Neural cell (in vitro differentiated cells): ENCODE measurements around the gene MPZL1. TPM values are rescaled to one million over a fixed set of nuclear protein-coding genes. Genes with fewer than 3 reads are reported as not detected.

Experiments used
- H2AFZ ChIP-seq: fragments of 200-600, 300-800 bp; sonication (generic), shearing (Covaris generic); 2 replicates; pipeline ENCODE4 v1.6.0; 2014; ENCODE audit warnings: low read depth, mild to moderate bottlenecking, antibody characterized with exemption, low read length, moderate library complexity
- H3F3A ChIP-seq: fragments of 200-600 bp; shearing (Covaris generic); 2 replicates; pipeline ENCODE4 v1.6.1; 2016; ENCODE audit warnings: mild to moderate bottlenecking, moderate library complexity, mixed read lengths, antibody characterized with exemption, low read length; ENCODE audit not compliant: insufficient read depth, poor library complexity, severe bottlenecking
- H3K27ac ChIP-seq: fragments of 200-600, 300-800 bp; sonication (generic), shearing (Covaris generic); 2 replicates; pipeline ENCODE4 v1.5.1; 2014; ENCODE audit warnings: mild to moderate bottlenecking, low read length, moderate library complexity
- H3K27me3 ChIP-seq: fragments of 300-800, 200-600 bp; sonication (generic), shearing (Covaris generic); 2 replicates; pipeline ENCODE4 v1.6.0; 2014; ENCODE audit warnings: mild to moderate bottlenecking, low read depth, low read length, moderate library complexity; ENCODE audit not compliant: insufficient read depth
- H3K36me3 ChIP-seq: fragments of 300-800, 200-600 bp; sonication (generic), shearing (Covaris generic); 2 replicates; pipeline ENCODE4 v1.5.1; 2014; ENCODE audit warnings: mild to moderate bottlenecking, antibody characterized with exemption, low read length, moderate library complexity; ENCODE audit not compliant: insufficient read depth
- H3K4me2 ChIP-seq: fragments of 300-800, 200-600 bp; sonication (generic), shearing (Covaris generic); 2 replicates; pipeline ENCODE4 v1.6.0; 2014; ENCODE audit warnings: mild to moderate bottlenecking, low read length
- H3K4me3 ChIP-seq: fragments of 300-800, 200-600 bp; sonication (generic), shearing (Covaris generic); 2 replicates; pipeline ENCODE4 v1.5.1; 2014; ENCODE audit warnings: mild to moderate bottlenecking, low read length, moderate library complexity
- H3K79me2 ChIP-seq: fragments of 200-600 bp; shearing (Covaris generic); replicated peaks from 2 replicates; pipeline ENCODE4 v1.6.0; 2014; ENCODE audit warnings: mild to moderate bottlenecking, low read length, moderate library complexity; ENCODE audit not compliant: insufficient read depth
- H3K9ac ChIP-seq: fragments of 300-800, 200-600 bp; sonication (generic), shearing (Covaris generic); 2 replicates; pipeline ENCODE4 v1.6.1; 2016; ENCODE audit warnings: mild to moderate bottlenecking, low read length, mixed read lengths
- H3K9me2 ChIP-seq: fragments of 200-600 bp; shearing (Covaris generic); 2 replicates; pipeline ENCODE4 v1.6.1; 2016; ENCODE audit warnings: mild to moderate bottlenecking, low read length, mixed read lengths; ENCODE audit not compliant: insufficient read depth
- H3K9me3 ChIP-seq: fragments of 200-600, 300-800 bp; sonication (generic), shearing (Covaris generic); 2 replicates; pipeline ENCODE4 v1.6.1; 2016; ENCODE audit warnings: mild to moderate bottlenecking, mixed run types, low read length, moderate library complexity, mixed read lengths
- H4K20me1 ChIP-seq: fragments of 200-600 bp; shearing (Covaris generic); 2 replicates; pipeline ENCODE4 v1.6.1; 2016; ENCODE audit warnings: mild to moderate bottlenecking, mixed run types; ENCODE audit not compliant: insufficient read depth
- CTCF ChIP-seq: fragments of 450-650 bp; IDR thresholded peaks from 2 replicates; pipeline ENCODE4 v1.5.1; 2014; ENCODE audit warnings: antibody characterized with exemption, mild to moderate bottlenecking, moderate library complexity; ENCODE audit not compliant: poor library complexity, severe bottlenecking
- EP300 ChIP-seq: fragments of 450-650 bp; conservative IDR thresholded peaks from 2 replicates; pipeline ENCODE4 v1.6.1; 2014; ENCODE audit warnings: antibody characterized with exemption, mild to moderate bottlenecking, moderate library complexity; ENCODE audit not compliant: poor library complexity, severe bottlenecking
- EZH2 ChIP-seq: fragments of 200-600, 300-800 bp; shearing (Covaris generic), sonication (generic); IDR thresholded peaks from 2 replicates; pipeline ENCODE4 v1.6.1; 2014; ENCODE audit warnings: antibody characterized with exemption, low read length, borderline replicate concordance, mild to moderate bottlenecking; ENCODE audit not compliant: insufficient read depth, poor library complexity, severe bottlenecking
- MXI1 ChIP-seq: fragments of 450-650 bp; conservative IDR thresholded peaks from 2 replicates; pipeline ENCODE4 v1.6.1; 2014; ENCODE audit warnings: antibody characterized with exemption, mild to moderate bottlenecking; ENCODE audit not compliant: poor library complexity, severe bottlenecking
- POLR2AphosphoS5 ChIP-seq: IDR thresholded peaks from 2 replicates; pipeline ENCODE4 v1.6.1; 2012
- RAD21 ChIP-seq: fragments of 450-650 bp; conservative IDR thresholded peaks from 2 replicates; pipeline ENCODE4 v1.6.1; 2014; ENCODE audit warnings: antibody characterized with exemption, mild to moderate bottlenecking, moderate library complexity
- REST ChIP-seq: IDR thresholded peaks from 2 replicates; pipeline ENCODE4 v1.6.1; 2012; ENCODE audit warnings: borderline replicate concordance
- SMC3 ChIP-seq: fragments of 450-650 bp; conservative IDR thresholded peaks from 2 replicates; pipeline ENCODE4 v1.6.1; 2014; ENCODE audit warnings: antibody characterized with exemption, mild to moderate bottlenecking, moderate library complexity; ENCODE audit not compliant: poor library complexity
- TAF1 ChIP-seq: IDR thresholded peaks from 2 replicates; pipeline ENCODE4 v1.6.1; 2012; ENCODE audit warnings: low read depth
- polyA plus RNA-seq: library from polyadenylated mRNA; depleted of rRNA; stranded (reverse); fragments of >200 nt; gene quantifications from 2 replicates; pipeline ENCODE4 v1.2.3, GENCODE V29; 2014

The MPZL1 gene
- polyA plus RNA-seq, 1 donor from 2014 or later, result 167 TPM

DNA sequence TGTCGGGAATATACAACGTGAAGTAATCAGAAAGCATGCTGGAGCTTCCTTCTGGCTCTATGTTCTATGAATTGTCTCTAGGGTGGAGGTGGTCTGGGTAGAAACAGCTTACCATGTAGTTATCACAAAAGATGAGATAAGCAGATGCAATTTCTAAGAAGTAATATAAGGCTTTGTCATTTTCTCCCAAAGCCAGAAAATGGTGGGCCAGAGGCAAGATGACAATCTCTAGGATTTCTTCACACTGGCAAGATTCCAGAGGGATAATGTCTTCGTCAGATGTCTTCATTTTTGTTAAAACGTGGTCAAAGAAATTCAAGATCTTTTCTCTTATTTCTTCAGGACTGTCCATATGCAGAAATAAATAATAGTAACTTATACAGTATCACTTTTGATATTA, 114.4 kb downstream of the MPZL1 start:
- no peak for TF ChIP-seq CTCF
- TF ChIP-seq EZH2, result no peak
- TF ChIP-seq MXI1, result no peak
- TF ChIP-seq SMC3, result no peak
- H3K27ac ChIP-seq, result no peak overlapping the region
- H3K9ac ChIP-seq, result no peak overlapping the region
- H3K9me3 ChIP-seq, result no peaks in the 10 kb centered on the region
- H3K4me2 ChIP-seq, result no peak overlapping the region
- H3K4me3 ChIP-seq, result no peak overlapping the region
- no peak overlapping the region for H2AFZ ChIP-seq
- no peaks in the 10 kb centered on the region for H4K20me1 ChIP-seq
- no peaks in the 10 kb centered on the region for H3K27me3 ChIP-seq
- no peaks in the 10 kb centered on the region for H3F3A ChIP-seq
- H3K79me2 ChIP-seq, result no peaks in the 10 kb centered on the region
- no peaks in the 10 kb centered on the region for H3K36me3 ChIP-seq
- H3K9me2 ChIP-seq, result no peaks in the 10 kb centered on the region

- H3K9me2 ChIP-seq, result no peaks in the 10 kb centered on the region
- no peak overlapping the region for H3K4me3 ChIP-seq
- no peak overlapping the region for H3K4me2 ChIP-seq
- H3K36me3 ChIP-seq, result no peaks in the 10 kb centered on the region
- no peaks in the 10 kb centered on the region for H3K9me3 ChIP-seq
- no peaks in the 10 kb centered on the region for H3K27me3 ChIP-seq
- H3K27ac ChIP-seq, result no peak overlapping the region
- no peaks in the 10 kb centered on the region for H3F3A ChIP-seq
- TF ChIP-seq EZH2 (no peak), EP300 (no peak), POLR2AphosphoS5 (no peak)
- H3K79me2 ChIP-seq, result no peaks in the 10 kb centered on the region
- no peaks in the 10 kb centered on the region for H4K20me1 ChIP-seq
- H3K9ac ChIP-seq, result no peak overlapping the region
- H2AFZ ChIP-seq, result no peak overlapping the region
Measured at GRCh38 chr1:167837326-167837725, 115.5 kb downstream of the MPZL1 start.

DNA sequence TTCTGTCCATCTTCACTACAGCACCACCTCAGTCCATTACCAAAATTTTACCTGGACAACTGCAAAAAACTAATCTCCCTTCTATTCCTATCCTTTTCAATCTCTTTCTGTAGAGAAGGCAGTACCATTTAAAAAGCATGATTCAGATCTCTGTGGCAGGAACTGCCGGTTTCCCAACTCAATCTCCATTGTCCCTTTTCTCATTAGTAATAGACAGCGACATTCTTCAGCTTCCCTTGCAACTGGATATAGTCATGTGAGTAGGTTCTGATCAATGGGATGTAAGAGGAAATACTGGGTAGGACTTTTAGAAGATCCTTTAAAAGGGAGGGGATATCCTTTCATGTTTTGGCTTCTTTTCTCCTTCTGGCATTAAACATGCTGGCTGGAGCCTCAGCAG, 117.2 kb downstream of the MPZL1 start:
- Histone ChIP-seq H3K36me3 (no peaks in the 10 kb centered on the region), H3K4me3 (no peak overlapping the region), H3K9ac (no peak overlapping the region), H3K27ac (no peak overlapping the region), H4K20me1 (no peaks in the 10 kb centered on the region), H3K9me2 (no peaks in the 10 kb centered on the region), H3K4me2 (no peak overlapping the region), H2AFZ (no peak overlapping the region), H3K79me2 (no peaks in the 10 kb centered on the region), H3K27me3 (no peaks in the 10 kb centered on the region), H3F3A (no peaks in the 10 kb centered on the region), H3K9me3 (no peaks in the 10 kb centered on the region)
- no peak for TF ChIP-seq EP300
- no peak for TF ChIP-seq POLR2AphosphoS5
- no peak for TF ChIP-seq REST
- TF ChIP-seq EZH2, result no peak
- TF ChIP-seq SMC3, result no peak
- TF ChIP-seq MXI1, result no peak
- no peak for TF ChIP-seq CTCF
- TF ChIP-seq RAD21, result no peak
- TF ChIP-seq TAF1, result no peak
